Measurements from ENCODE around the gene CYB5D1.
"Not testable (repeated sequence)": the region's sequence is repeated elsewhere in the genome, so short reads cannot be mapped to it uniquely, and the experiment has no call there.

Gene CYB5D1, protein sequence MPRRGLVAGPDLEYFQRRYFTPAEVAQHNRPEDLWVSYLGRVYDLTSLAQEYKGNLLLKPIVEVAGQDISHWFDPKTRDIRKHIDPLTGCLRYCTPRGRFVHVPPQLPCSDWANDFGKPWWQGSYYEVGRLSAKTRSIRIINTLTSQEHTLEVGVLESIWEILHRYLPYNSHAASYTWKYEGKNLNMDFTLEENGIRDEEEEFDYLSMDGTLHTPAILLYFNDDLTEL

DNA sequence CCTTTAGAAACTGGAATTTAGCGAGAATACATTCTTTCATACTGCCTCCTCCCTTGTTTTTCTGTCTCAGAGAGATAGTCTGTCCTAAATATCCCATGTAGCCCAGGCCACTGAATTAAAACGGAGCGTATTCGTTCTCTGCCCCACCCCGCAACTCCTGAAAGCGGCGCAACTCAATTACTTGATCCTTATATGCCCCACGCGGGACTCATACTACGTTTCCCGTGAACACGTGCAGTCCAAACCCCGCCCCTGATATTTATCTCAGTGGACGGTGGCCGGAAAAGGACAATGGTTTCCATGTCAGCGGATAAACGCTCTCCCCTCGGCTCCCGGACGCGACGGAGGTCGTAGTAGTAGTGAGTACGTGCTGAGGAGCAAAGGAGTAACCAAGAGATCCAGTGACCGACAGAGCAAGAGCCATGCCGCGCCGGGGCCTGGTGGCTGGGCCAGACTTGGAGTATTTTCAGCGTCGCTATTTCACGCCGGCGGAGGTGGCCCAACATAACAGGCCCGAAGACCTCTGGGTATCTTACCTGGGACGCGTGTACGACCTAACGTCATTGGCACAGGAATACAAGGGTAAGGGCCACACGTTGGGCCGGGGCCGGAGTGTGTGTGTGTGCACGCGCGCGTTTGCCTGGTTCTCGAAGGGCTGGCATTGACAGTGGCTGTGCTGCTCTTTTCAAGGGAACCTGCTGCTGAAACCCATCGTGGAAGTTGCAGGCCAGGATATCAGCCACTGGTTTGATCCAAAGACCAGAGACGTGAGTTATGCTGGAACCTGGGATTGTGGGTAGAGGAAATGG lies at the start of gene CYB5D1:
CYB5D1 (plus strand) TSS at position 291 of the 809 bp plus-strand sequence; CDS start at position 423, 132 bp downstream.
- TF ChIP-seq CTCF (conservative IDR thresholded peaks at IDR 0.05; ENCODE audit: low read depth, low read length): no peak
- H3K4me3 ChIP-seq (ENCODE audit: low read depth, low read length): peak within 1 kb of the TSS; percentile 72
- DNase-seq (ENCODE audit: low read depth): peak; percentile 95

GRCh38 chr17:7809086-7809790 lies 48.6 kb upstream of the CYB5D1 start:
- DNase-seq (ENCODE audit: low read depth): no peak
- TF ChIP-seq CTCF (conservative IDR thresholded peaks at IDR 0.05; ENCODE audit: low read depth, low read length): no peak
- H3K4me3 ChIP-seq (ENCODE audit: low read depth, low read length): no peak overlapping the region

- DNase-seq (ENCODE audit: low read depth): peak; percentile 25
- not testable (repeated sequence) for H3K4me3 ChIP-seq (ENCODE audit: low read depth, low read length)
These were observed 47.9 kb upstream of the CYB5D1 start for GRCh38 chr17:7809791-7810343.

- H3K4me3 ChIP-seq (ENCODE audit: low read depth, low read length): no peak overlapping the region
- no peak for TF ChIP-seq CTCF (conservative IDR thresholded peaks at IDR 0.05; ENCODE audit: low read depth, low read length)
- no peak for DNase-seq (ENCODE audit: low read depth)
These were observed 46.6 kb upstream of the CYB5D1 start for GRCh38 chr17:7811251-7811650.

- DNase-seq (ENCODE audit: low read depth): no peak
- TF ChIP-seq CTCF (conservative IDR thresholded peaks at IDR 0.05; ENCODE audit: low read depth, low read length): no peak
- H3K4me3 ChIP-seq (ENCODE audit: low read depth, low read length): no peak overlapping the region
These were observed 42.8 kb upstream of the CYB5D1 start for GRCh38 chr17:7814969-7815368.

DNA sequence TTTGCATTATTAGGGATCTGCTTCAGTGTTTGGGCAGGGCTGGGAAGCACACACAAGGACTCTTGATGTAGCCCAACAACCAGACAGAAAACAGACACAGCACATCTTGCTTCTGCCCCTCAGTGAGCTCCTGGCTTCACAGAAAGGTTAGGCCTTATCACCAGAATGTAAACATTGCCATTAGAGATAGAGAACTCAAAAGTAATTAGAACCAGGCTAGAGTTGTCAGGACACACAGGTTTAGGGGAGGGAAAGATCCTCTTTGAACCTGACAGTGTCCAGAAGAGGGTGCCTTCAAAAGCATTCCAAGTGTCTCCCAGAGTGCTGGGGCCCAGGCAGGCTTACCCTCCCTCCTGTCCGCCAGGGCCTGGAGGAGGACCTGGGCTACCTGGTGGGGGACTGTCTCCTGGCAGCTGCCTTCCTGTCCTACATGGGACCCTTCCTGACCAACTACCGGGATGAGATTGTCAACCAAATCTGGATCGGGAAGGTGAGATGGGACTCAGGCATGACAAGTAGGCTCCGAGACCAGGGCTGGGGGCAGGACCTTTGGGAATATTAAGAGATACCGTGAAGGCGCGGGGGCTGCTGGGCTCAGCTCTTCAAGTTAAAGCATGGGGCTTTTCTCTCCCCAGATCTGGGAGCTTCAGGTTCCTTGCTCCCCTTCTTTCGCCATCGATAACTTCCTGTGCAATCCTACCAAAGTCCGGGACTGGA lies 40.7 kb upstream of the CYB5D1 start:
- no peak overlapping the region for H3K4me3 ChIP-seq (ENCODE audit: low read depth, low read length)
- no peak for TF ChIP-seq CTCF (conservative IDR thresholded peaks at IDR 0.05; ENCODE audit: low read depth, low read length)

DNA sequence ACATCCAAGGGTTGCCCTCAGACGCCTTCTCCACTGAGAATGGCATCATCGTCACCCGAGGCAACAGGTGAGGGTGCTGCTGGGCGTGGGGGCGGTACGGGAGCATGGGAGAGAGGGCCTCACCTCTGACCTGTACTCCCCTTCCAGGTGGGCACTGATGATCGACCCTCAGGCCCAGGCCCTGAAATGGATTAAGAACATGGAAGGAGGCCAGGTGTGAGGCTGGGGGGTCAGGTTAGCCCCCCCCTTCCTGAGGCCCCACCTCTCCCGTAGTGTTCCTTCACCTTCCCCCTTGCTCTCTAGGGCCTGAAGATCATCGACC lies 40.2 kb upstream of the CYB5D1 start:
- no peak for TF ChIP-seq CTCF (conservative IDR thresholded peaks at IDR 0.05; ENCODE audit: low read depth, low read length)
- no peak for DNase-seq (ENCODE audit: low read depth)
- H3K4me3 ChIP-seq (ENCODE audit: low read depth, low read length): no peak overlapping the region

More for the DNA sequence above, 40.7 kb upstream of the CYB5D1 start:
- DNase-seq (ENCODE audit: low read depth): no peak
